ENCODE measurements around the gene SRRM3.
"Not testable (repeated sequence)": the region's sequence is repeated elsewhere in the genome, so short reads cannot be mapped to it uniquely, and the experiment has no call there.

SRRM3 gene

GRCh38 chr7:76310102-76310957 lies 108.6 kb downstream of the SRRM3 start:
- Histone ChIP-seq H3K4me3 (ENCODE audit: low read depth, low read length) (no peak overlapping the region), H3K36me3 (no peaks in the 10 kb centered on the region), H3K27me3 (no peaks in the 10 kb centered on the region), H3K9me3 (no peaks in the 10 kb centered on the region), H3K4me1 (peaks cover 12% of the 10 kb centered on the region)
- DNase-seq = peak; percentile 84
- TF ChIP-seq CTCF (IDR thresholded peaks at IDR 0.05; ENCODE audit: low read depth, low read length) = no peak

GRCh38 chr7:76311838-76312237 lies 110.1 kb downstream of the SRRM3 start:
- H3K9me3 ChIP-seq; DNase-seq; H3K4me3 ChIP-seq (ENCODE audit: low read depth, low read length); H3K27me3 ChIP-seq; H3K36me3 ChIP-seq: not testable (repeated sequence)
- H3K4me1 ChIP-seq = peaks cover 12% of the 10 kb centered on the region

- H3K27me3 ChIP-seq = no peaks in the 10 kb centered on the region
- TF ChIP-seq CTCF (IDR thresholded peaks at IDR 0.05; ENCODE audit: low read depth, low read length) = peak; percentile 100
- peak; percentile 97 for DNase-seq
- H3K9me3 ChIP-seq = no peaks in the 10 kb centered on the region
- H3K4me1 ChIP-seq = peaks cover 16% of the 10 kb centered on the region
- H3K4me3 ChIP-seq (ENCODE audit: low read depth, low read length) = no peak overlapping the region
- no peaks in the 10 kb centered on the region for H3K36me3 ChIP-seq
Observed at GRCh38 chr7:76314042-76314721, 112.5 kb downstream of the SRRM3 start.

GRCh38 chr7:76314740-76315139 lies 113.0 kb downstream of the SRRM3 start:
- not testable (repeated sequence) for H3K27me3 ChIP-seq; H3K4me3 ChIP-seq (ENCODE audit: low read depth, low read length); H3K9me3 ChIP-seq; DNase-seq; H3K36me3 ChIP-seq
- peaks cover 16% of the 10 kb centered on the region for H3K4me1 ChIP-seq

- no peak for TF ChIP-seq CTCF (IDR thresholded peaks at IDR 0.05; ENCODE audit: low read depth, low read length)
- DNase-seq = no peak
Observed at GRCh38 chr7:76315364-76315763, 113.7 kb downstream of the SRRM3 start.

GRCh38 chr7:76316984-76317781 lies 115.5 kb downstream of the SRRM3 start:
- DNase-seq = no peak
- Histone ChIP-seq H3K36me3 (no peaks in the 10 kb centered on the region), H3K9me3 (no peaks in the 10 kb centered on the region), H3K4me1 (peaks cover 4% of the 10 kb centered on the region), H3K27me3 (no peaks in the 10 kb centered on the region), H3K4me3 (ENCODE audit: low read depth, low read length) (peak overlapping the region; percentile 66)
- TF ChIP-seq CTCF (IDR thresholded peaks at IDR 0.05; ENCODE audit: low read depth, low read length) = no peak

More at GRCh38 chr7:76315364-76315763, 113.7 kb downstream of the SRRM3 start:
- no peaks in the 10 kb centered on the region for H3K9me3 ChIP-seq
- no peak overlapping the region for H3K4me3 ChIP-seq (ENCODE audit: low read depth, low read length)
- H3K4me1 ChIP-seq = peaks cover 13% of the 10 kb centered on the region
- H3K27me3 ChIP-seq = no peaks in the 10 kb centered on the region
- no peaks in the 10 kb centered on the region for H3K36me3 ChIP-seq
